Myocyte (in vitro differentiated cells): Measurements from ENCODE around the gene MBNL1. TPM values are rescaled to one million over a fixed set of nuclear protein-coding genes. Genes with fewer than 3 reads are reported as not detected.
"Not testable (repeated sequence)": the region's sequence is repeated elsewhere in the genome, so short reads cannot be mapped to it uniquely, and the experiment has no call there.

Experiments used
- DNase-seq: peaks from one replicate; pipeline ENCODE4 v3.0.0-alpha.2; 2012; ENCODE audit warnings: low read depth
- total RNA-seq: library from RNA; depleted of rRNA; stranded (reverse); fragments of >200 nt; gene quantifications from 2 replicates; pipeline ENCODE4 v1.2.3, GENCODE V29; 2014

MBNL1 gene
- total RNA-seq, 1 donor from 2014 or later = 115 TPM

DNA sequence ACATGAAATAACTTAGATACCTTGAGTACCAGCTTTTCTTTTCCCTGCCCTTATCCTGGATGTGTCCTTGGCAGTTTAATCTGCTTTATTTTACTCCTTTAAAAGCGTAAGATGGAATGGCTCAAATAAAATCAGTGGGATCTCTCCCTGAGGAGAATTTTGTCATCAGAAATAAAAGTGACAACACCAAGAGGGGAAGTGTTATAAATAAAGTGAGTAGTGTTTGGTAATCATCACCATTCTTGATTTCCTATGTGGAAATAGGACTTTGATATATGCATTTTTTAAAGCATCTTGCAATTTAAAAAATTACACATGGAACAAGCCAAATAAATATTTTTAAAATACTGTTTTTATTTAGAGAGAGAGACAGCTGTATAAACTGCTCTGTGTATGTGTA lies 76.5 kb downstream of the MBNL1 start:
- no peak for DNase-seq

DNA sequence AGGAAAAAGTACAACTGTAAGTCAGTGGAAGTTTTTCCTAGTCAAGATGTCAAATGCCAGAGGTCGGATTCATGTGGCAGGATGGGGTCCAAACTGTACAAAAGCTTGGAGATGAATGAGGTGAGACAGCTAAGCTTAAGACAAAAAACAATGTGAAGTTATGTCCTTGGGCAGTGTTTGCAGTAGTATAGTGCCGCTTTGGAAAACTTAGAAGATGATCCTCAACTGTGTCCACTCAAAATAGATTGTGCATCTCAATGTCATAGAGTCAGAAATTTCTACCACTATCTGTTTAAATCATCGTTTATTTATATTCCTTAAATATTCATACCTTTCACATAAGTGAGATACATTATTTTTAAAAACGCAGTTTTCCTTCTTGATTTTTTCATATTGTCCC lies 77.3 kb downstream of the MBNL1 start:
- DNase-seq = no peak

GRCh38 chr3:152346740-152347139 lies 78.0 kb downstream of the MBNL1 start:
- no peak for DNase-seq

- peak; percentile 20 for DNase-seq
Observed at GRCh38 chr3:152348436-152349177, 79.9 kb downstream of the MBNL1 start.

- no peak for DNase-seq
Observed at GRCh38 chr3:152349392-152349791, 80.7 kb downstream of the MBNL1 start.

DNA sequence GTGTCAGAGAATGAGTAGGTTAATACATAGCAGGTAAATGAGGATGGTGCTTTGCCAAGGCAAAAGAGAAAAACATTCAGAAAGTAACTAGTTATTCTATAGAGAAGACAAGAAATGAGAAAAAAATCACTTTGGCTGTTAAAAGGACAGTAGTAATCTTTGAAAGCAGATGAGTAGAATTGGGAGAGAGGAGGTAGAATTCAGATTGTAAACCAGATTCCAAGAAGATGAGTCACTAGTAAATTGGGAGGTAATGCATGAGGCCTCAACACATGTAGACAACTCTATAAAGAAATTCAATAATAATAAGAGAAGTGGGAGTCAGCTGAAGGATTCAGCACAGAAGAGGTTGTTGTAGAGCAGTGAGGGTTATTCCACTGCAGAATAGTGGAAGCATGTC lies 81.4 kb downstream of the MBNL1 start:
- no peak for DNase-seq

DNA sequence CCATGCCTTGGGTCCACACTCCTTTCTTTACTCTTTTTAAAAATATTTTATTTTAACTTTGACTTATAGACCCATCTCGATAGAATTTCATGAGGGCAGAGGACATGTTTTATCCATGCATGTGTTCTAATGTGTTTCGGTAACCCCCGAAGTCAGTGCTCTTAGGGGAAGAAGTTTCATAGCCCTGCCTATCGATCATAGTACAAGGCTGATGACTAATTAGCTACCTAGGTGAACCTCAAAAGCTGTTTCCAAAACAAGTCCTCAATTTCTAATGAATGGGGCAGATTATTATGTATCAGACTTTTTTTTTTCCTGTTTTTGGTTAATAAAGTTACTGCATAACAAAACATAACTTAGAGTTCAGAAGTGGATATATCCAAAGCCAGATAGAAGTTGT lies 82.0 kb downstream of the MBNL1 start:
- DNase-seq = no peak

DNA sequence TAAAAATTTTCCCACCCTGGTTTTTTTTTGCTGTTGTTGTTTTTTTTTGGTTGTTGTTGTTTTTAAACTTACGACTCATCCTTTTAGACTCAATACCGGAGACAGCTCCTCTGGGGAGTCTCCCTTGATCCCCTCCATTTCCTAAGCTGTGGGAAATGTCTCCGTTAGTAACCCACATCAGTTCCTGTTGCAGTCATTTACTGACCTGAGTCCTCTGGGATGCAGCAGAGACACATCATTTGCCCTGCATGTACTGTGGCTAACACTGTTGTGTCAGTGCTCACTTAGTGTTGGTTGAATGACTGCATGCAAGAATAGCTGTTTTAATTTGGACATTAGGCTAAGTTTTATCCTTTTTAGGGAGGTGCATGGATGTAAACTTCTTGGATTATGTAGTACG lies 83.8 kb downstream of the MBNL1 start:
- peak; percentile 21 for DNase-seq

- DNase-seq = no peak
Observed at GRCh38 chr3:152353578-152353977, 84.8 kb downstream of the MBNL1 start.

DNA sequence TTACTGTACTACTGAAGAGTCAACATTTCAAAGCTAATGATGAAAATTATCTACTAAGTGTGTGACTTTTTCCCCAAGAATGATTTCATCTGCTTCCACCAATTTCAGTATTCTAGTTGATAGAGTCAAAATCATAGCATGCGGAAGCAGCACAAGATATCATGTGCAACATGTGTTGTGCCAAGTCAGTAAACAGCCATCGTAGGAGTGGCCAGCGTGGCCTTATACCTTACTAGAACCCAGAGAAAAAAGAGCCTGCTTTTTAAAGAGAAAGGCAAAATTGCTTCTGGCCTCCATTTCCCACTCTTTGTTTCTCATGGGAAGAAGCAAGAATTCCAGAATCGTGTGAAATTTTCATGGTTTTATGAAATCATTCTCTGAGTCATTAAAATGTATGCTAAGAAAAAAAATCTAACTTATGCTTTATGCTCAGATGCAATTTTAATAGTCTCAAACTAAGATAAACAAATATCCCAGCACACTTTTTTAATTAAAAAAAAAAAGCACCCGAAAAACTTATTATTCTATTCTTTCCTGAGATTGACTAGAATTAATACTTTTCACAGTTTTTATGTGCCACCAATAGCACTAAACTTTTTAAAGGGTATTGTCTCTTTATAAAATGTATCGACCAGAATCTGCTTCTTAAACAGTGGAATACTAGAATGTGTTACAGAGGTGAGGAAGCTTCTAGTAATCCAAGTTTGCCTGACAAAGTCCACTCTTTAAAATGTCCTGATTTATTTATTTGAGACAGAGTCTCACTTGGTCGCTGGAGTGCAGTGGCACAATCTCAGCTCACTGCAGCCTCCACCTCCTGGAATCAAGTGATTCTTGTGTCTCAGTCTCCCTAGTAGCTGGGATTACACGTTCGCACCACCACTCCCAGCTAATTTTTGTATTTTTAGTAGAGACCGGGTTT lies 87.3 kb downstream of the MBNL1 start:
- no peak for DNase-seq

DNA sequence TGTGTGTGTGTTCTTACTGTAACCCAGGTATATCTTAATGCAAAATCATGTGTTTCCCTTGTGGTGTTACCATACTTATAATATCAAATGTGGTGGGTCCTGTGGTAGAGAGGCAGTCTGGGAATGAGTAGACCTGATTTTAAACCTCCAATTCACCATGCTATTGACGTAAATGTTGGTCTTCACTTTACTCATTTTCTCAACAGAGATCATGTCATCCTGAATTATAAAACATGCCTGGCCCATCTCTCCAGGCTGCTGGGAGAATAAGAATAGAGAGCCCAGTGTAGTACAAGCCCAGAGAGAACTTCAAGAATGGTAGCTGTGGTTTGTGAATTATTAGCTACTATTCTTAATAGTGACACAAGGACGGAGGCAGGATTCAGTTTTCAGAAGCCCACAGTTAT lies 88.1 kb downstream of the MBNL1 start:
- DNase-seq = peak; percentile 35

- DNase-seq = no peak
Observed at GRCh38 chr3:152357587-152357986, 88.9 kb downstream of the MBNL1 start.

GRCh38 chr3:152359385-152360248 lies 90.9 kb downstream of the MBNL1 start:
- no peak for DNase-seq

- no peak for DNase-seq
Observed at GRCh38 chr3:152360302-152360701, 91.6 kb downstream of the MBNL1 start.

DNA sequence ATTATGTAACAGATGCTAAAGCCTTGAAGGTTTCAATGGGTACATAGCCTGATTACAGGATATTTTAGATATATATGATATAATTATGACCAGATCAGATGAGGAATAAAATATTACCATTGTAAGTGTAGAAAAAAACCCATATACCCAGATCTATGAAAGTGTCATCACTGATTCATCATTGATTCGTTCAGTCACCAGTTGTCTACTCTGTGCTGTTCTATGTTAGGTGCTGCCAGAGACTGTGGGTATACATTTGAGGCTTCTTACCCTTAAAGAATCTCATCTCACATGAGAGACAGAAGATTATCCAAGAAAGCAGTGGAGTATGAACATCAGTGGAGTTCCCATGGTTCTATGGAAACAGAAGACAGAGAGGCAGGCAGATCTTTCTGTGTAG lies 92.2 kb downstream of the MBNL1 start:
- DNase-seq = no peak

DNA sequence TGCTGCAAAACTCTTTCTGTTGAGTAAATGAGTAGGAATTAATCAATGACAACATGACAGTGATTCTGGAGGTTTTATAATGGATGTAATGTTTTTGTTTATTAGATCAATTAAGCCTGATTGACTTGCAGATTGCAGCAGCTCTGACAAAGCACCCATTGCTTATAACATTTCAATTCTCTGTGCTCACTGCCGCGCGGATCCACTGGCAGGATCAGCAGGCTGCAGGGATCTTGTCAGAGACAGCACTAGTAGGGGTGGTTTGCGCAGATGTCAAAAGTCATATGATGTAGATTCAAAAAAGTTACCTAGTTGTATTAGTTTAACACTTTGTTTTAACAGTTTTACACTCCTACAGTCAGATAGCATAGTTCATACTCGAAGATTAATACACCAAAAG lies 93.4 kb downstream of the MBNL1 start:
- DNase-seq = no peak

DNA sequence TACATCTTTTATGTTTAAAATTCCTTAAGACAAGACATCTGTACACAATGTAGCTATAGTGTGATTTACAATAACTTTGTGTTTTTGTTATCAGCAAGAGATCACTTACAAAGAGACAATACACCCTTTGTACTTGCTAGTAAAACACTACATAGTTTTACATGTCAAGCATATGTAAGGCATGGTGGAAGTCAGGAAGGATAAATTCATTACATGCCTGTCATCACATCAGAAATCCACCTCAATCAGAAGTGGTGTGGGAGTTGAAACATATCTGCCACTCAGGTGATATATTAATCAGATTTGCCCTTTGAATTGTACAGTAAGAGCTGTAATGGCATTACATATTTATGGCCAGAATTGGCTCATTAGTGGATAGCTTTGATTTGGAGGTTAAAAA lies 95.5 kb downstream of the MBNL1 start:
- DNase-seq = no peak

- DNase-seq = no peak
Observed at GRCh38 chr3:152365126-152365525, 96.4 kb downstream of the MBNL1 start.

DNA sequence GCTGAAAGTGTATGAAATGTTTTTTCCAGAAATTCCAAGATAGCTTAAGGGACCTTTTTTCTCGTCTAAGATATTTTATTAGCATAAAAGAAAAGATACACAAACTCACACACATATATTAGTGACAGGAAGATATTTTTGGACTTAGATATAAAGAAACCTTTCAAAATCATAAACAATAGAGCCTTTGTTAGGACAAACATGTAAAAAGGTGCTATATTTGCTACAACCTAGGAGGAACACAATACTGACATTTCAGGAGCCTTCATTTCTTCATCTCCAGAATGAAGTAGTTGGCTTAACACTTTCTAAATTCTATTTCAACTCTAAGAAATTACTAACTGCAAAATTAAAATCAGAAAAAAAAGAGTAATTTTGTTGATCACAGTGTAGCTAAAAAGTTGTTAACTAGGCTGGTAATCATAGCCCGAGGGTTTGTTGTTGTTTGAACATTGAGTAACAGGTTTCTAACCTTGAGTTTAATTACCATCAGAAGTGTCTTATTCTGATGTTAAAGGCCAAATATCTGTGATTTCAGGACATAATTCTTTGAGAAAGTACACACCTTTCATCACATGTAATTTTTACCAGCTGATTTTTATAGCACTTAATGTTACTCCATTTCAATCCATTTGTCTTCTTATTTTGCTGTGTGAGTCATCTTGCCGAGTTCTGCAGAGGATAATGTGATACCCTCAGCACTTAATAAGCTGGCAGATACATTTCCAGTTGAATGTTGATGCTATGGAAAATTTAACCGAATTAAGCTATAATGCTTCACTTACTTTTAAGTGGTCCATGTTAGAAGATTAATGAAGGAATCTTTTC lies 97.3 kb downstream of the MBNL1 start:
- peak; percentile 44 for DNase-seq

- DNase-seq = not testable (repeated sequence)
Observed at GRCh38 chr3:152367192-152367591, 98.5 kb downstream of the MBNL1 start.

DNA sequence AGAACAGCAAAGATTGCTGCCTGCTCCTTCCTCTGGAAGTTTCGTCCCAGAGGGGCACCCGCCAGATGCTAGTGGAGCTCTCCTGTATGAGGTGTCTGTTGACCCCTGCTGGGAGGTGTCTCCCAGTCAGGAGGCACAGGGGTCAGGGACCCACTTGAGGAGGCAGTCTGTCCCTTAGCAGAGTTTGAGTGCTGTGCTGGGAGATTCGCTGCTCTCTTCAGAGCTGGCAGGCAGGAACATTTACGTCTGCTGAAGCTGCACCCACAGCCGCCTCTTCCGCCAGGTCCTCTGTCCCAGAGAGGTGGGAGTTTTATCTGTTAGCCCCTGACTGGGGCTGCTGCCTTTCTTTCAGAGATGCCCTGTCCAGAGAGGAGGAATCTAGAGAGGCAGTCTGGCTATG lies 103.9 kb downstream of the MBNL1 start:
- DNase-seq = not testable (repeated sequence)
